Breast epithelium (tissue), 3 donors: Measurements from ENCODE around the gene SPPL2B.

Experiments used
- CTCF ChIP-seq, 3 donors: fragments of 450-650 bp; IDR thresholded peaks; one replicate each; pipeline ENCODE4 v1.5.1; 2016 to 2017; ENCODE audit warnings: antibody characterized with exemption in 3 of 3, mild to moderate bottlenecking in 3 of 3, moderate library complexity in 3 of 3
- POLR2A ChIP-seq: fragments of 450-650 bp; IDR thresholded peaks from one replicate; pipeline ENCODE4 v1.6.1; 2016; ENCODE audit warnings: antibody characterized with exemption, mild to moderate bottlenecking, moderate library complexity
- POLR2AphosphoS5 ChIP-seq, 3 donors: sonication (generic); formaldehyde crosslinking; IDR thresholded peaks; one replicate each; pipeline ENCODE4 v1.6.1; 2017; ENCODE audit warnings: antibody characterized with exemption in 3 of 3

GRCh38 chr19:2312820-2313501 is 15.5 kb upstream of the SPPL2B start:
- no peak for TF ChIP-seq POLR2A
- no peak for TF ChIP-seq CTCF (IDR thresholded peaks at IDR 0.05)
- TF ChIP-seq POLR2AphosphoS5 (IDR thresholded peaks at IDR 0.05): no peak
